Small intestine (tissue), 7 donors: ENCODE results near the gene SHFL. TPM values are rescaled to one million over a fixed set of nuclear protein-coding genes. Genes with fewer than 3 reads are reported as not detected.

Experiments
- DNase-seq, 2 donors: peaks; one replicate each; pipeline versions ENCODE4 v3.0.0 to v3.0.0-alpha.2; 2013
- FAIRE-seq: peaks from 2 replicates; lab custom pipeline; 2012; peaks lifted over from hg19 to GRCh38; lab: Jason Lieb, UNC
- H3K27ac ChIP-seq, 3 donors: one replicate each; pipeline ENCODE4 v1.5.1; 2013; ENCODE audit warnings: low read length in 2 of 3, mild to moderate bottlenecking in 2 of 3, control low read depth in 1 of 3, inconsistent platforms in 1 of 3, low read depth in 1 of 3, moderate library complexity in 1 of 3
- H3K27me3 ChIP-seq, 3 donors: one replicate each; pipeline ENCODE4 v1.6.1; 2013; ENCODE audit warnings: low read length in 3 of 3, inconsistent platforms in 1 of 3; ENCODE audit not compliant: control insufficient read depth in 3 of 3, insufficient read depth in 3 of 3
- H3K36me3 ChIP-seq, 3 donors: one replicate each; pipeline ENCODE4 v1.6.1; 2013; ENCODE audit warnings: low read length in 3 of 3, inconsistent platforms in 1 of 3, low read depth in 1 of 3, mild to moderate bottlenecking in 1 of 3, moderate library complexity in 1 of 3; ENCODE audit not compliant: control insufficient read depth in 3 of 3, insufficient read depth in 2 of 3
- H3K4me1 ChIP-seq, 3 donors: one replicate each; pipeline ENCODE4 v1.6.1; 2013; ENCODE audit warnings: low read length in 2 of 3, inconsistent platforms in 1 of 3, low read depth in 1 of 3, mild to moderate bottlenecking in 1 of 3, moderate library complexity in 1 of 3; ENCODE audit not compliant: control insufficient read depth in 3 of 3, insufficient read depth in 2 of 3
- H3K4me3 ChIP-seq, 3 donors: one replicate each; pipeline ENCODE4 v1.5.1; 2013; ENCODE audit warnings: low read length in 3 of 3, control low read depth in 1 of 3, inconsistent platforms in 1 of 3, low read depth in 1 of 3, mild to moderate bottlenecking in 1 of 3, moderate library complexity in 1 of 3
- H3K9me3 ChIP-seq, 2 donors: one replicate each; pipeline ENCODE4 v1.6.1; 2013; ENCODE audit warnings: low read depth in 1 of 2, low read length in 1 of 2; ENCODE audit not compliant: control insufficient read depth in 2 of 2, insufficient read depth in 1 of 2
- WGBS, 3 donors: extraction: QIAGEN DNeasy Blood & Tissue Kit; methylation state at CpG; one replicate each; pipeline ENCODE4 v1.1.7; 2013; 5-methylcytosine and 5-hydroxymethylcytosine counted together
- polyA plus RNA-seq, 4 donors: library from polyadenylated mRNA; stranded (reverse) in 3 of 4; unstranded in 1 of 4; fragments of 200-250 nt in 3 of 4; fragments of 120-200 nt in 1 of 4; gene quantifications; one replicate each; pipeline versions ENCODE4 v1.2.1 to v1.2.3, GENCODE V29; 2013
- donor health status: healthy with polysubstance abuse.
- donor health status: control.
- donor health status: control.
- donor health status: Bipolar disorder and iron deficiency.
- donor health status: healthy.

SHFL gene
- polyA plus RNA-seq, 4 donors = 32.5 to 60.8 (median 37.0) TPM

- Histone ChIP-seq H3K36me3 (no peaks in the 10 kb centered on the region), H3K9me3 (peaks cover 0 to 20% of the 10 kb centered on the region in 2 donors), H3K4me3 (no peak overlapping the region), H3K27ac (no peak overlapping the region), H3K4me1 (no peaks in the 10 kb centered on the region), H3K27me3 (peaks cover 0 to 5% (median 0%) of the 10 kb centered on the region in 3 donors)
- 59 to 77% (median 63%) methylated on average over 2 of the region's 2 CpGs for WGBS, 3 donors
- FAIRE-seq (no peak), DNase-seq (no peak)
These were observed 36.5 kb upstream of the SHFL start for GRCh38 chr19:10049626-10050025.

- no peaks in the 10 kb centered on the region for H3K9me3 ChIP-seq
These were observed 33.3 kb upstream of the SHFL start for GRCh38 chr19:10052602-10053360.

GRCh38 chr19:10061717-10062310 lies 24.3 kb upstream of the SHFL start:
- Histone ChIP-seq H3K36me3 (no peaks in the 10 kb centered on the region), H3K27me3 (no peaks in the 10 kb centered on the region), H3K27ac (no peak overlapping the region), H3K9me3 (no peaks in the 10 kb centered on the region), H3K4me3 (no peak overlapping the region), H3K4me1 (no peaks in the 10 kb centered on the region)
- 32 to 43% (median 32%) methylated on average over 14 to 21 of the region's 21 CpGs for WGBS, 3 donors
- FAIRE-seq (no peak), DNase-seq (no peak)

More at GRCh38 chr19:10052602-10053360, 33.3 kb upstream of the SHFL start:
- H3K27me3 ChIP-seq = no peaks in the 10 kb centered on the region
- FAIRE-seq (no peak), DNase-seq (no peak)
- no peaks in the 10 kb centered on the region for H3K4me1 ChIP-seq
- no peaks in the 10 kb centered on the region for H3K36me3 ChIP-seq
- H3K27ac ChIP-seq = no peak overlapping the region
- 64 to 74% (median 67%) methylated on average over 21 of the region's 21 CpGs for WGBS, 3 donors
- H3K4me3 ChIP-seq = no peak overlapping the region

- WGBS, 3 donors = 64 to 66% (median 64%) methylated on average over 4 of the region's 4 CpGs
- H3K27me3 ChIP-seq = no peaks in the 10 kb centered on the region
- no peak for DNase-seq
- peaks cover 0 to under 1% of the 10 kb centered on the region in 2 donors for H3K9me3 ChIP-seq
- no peak overlapping the region for H3K27ac ChIP-seq
- no peak for FAIRE-seq
- H3K4me3 ChIP-seq = no peak overlapping the region
- H3K4me1 ChIP-seq = no peaks in the 10 kb centered on the region
- no peaks in the 10 kb centered on the region for H3K36me3 ChIP-seq
These were observed 17.9 kb upstream of the SHFL start for GRCh38 chr19:10068205-10068604.

- DNase-seq = no peak
- FAIRE-seq = no peak
- Histone ChIP-seq H3K4me1 (no peaks in the 10 kb centered on the region), H3K9me3 (peaks cover 0 to 9% of the 10 kb centered on the region in 2 donors), H3K36me3 (no peaks in the 10 kb centered on the region), H3K4me3 (no peak overlapping the region), H3K27me3 (no peaks in the 10 kb centered on the region), H3K27ac (no peak overlapping the region)
- 58 to 75% (median 63%) methylated on average over 6 of the region's 6 CpGs for WGBS, 3 donors
These were observed 17.1 kb upstream of the SHFL start for GRCh38 chr19:10069046-10069445.

GRCh38 chr19:10070730-10071446 lies 15.2 kb upstream of the SHFL start:
- no peak for DNase-seq
- no peaks in the 10 kb centered on the region for H3K4me1 ChIP-seq
- no peaks in the 10 kb centered on the region for H3K36me3 ChIP-seq
- FAIRE-seq = no peak
- no peaks in the 10 kb centered on the region for H3K27me3 ChIP-seq
- H3K4me3 ChIP-seq = no peak overlapping the region
- H3K27ac ChIP-seq = no peak overlapping the region
- H3K9me3 ChIP-seq = peaks cover 0 to 11% of the 10 kb centered on the region in 2 donors
- WGBS, 3 donors = 68 to 74% (median 74%) methylated on average over 22 of the region's 22 CpGs

- no peak overlapping the region for H3K4me3 ChIP-seq
- peak in 1 of 2 donors; percentile 52 for DNase-seq
- no peaks in the 10 kb centered on the region for H3K27me3 ChIP-seq
- 48 to 56% (median 54%) methylated on average over 2 of the region's 2 CpGs for WGBS, 3 donors
- H3K9me3 ChIP-seq = peaks cover 0 to 11% of the 10 kb centered on the region in 2 donors
- no peak for FAIRE-seq
- no peaks in the 10 kb centered on the region for H3K4me1 ChIP-seq
- no peak overlapping the region for H3K27ac ChIP-seq
- no peaks in the 10 kb centered on the region for H3K36me3 ChIP-seq
These were observed 12.0 kb upstream of the SHFL start for GRCh38 chr19:10074153-10074552.

GRCh38 chr19:10076535-10076934 lies 9.6 kb upstream of the SHFL start:
- FAIRE-seq = no peak
- Histone ChIP-seq H3K27me3 (no peaks in the 10 kb centered on the region), H3K27ac (no peak overlapping the region), H3K9me3 (peaks cover 0 to 11% of the 10 kb centered on the region in 2 donors), H3K4me3 (no peak overlapping the region), H3K4me1 (no peaks in the 10 kb centered on the region), H3K36me3 (no peaks in the 10 kb centered on the region)
- 76 to 81% (median 77%) methylated on average over 6 of the region's 6 CpGs for WGBS, 3 donors
- no peak for DNase-seq
